ENCODE results near the gene FOXP2. TPM values are rescaled to one million over a fixed set of nuclear protein-coding genes. Genes with fewer than 3 reads are reported as not detected.

The FOXP2 gene
- total and polyA plus RNA-seq, 2 of the 4 experiments (the other 2 are of a cell fraction), result 0.89 to 1.1 TPM

DNA sequence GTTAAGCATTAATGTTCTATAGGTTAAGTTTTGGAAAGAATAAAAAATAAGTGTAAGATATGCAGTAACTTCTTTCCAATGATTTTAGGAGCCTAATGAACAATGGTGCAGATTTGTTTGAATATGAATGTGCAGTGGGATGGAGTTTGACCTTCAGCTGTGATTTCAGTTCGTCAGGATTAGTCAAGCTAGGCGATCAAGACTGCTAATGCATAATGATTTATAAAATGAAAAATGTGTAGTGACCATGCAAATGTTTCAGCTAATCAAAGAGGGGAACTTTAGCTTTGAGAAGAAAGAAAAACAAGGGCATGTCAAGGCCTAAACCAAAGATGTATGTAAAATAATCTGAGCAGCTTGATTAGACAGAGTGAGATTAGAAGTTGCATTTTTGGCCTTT lies 208.5 kb downstream of the FOXP2 start:
- H3K4me1 ChIP-seq (ENCODE audit: control insufficient read depth, insufficient read depth, low read length), result no peaks in the 10 kb centered on the region
- no peaks in the 10 kb centered on the region for H3K79me1 ChIP-seq (ENCODE audit: low read depth in 1 of 2, low read length in 2 of 2)
- H2BK5ac ChIP-seq (ENCODE audit: low read depth, low read length, poor library complexity, severe bottlenecking), result no peak overlapping the region
- BruUV-seq (replicated peaks), result no TSS peak
- H3K4me2 ChIP-seq (ENCODE audit: low read depth, low read length), result no peak overlapping the region
- no peak overlapping the region for H4K5ac ChIP-seq (ENCODE audit: low read depth, low read length)
- H3K36me3 ChIP-seq (ENCODE audit: control insufficient read depth, insufficient read depth, low read length), result no peaks in the 10 kb centered on the region
- TF ChIP-seq RFX5 (IDR thresholded peaks at IDR 0.05; ENCODE audit: low read depth, low read length) (no peak), CHD1 (IDR thresholded peaks at IDR 0.05; ENCODE audit: low read depth, low read length) (no peak)
- TF ChIP-seq, protein P1, sequence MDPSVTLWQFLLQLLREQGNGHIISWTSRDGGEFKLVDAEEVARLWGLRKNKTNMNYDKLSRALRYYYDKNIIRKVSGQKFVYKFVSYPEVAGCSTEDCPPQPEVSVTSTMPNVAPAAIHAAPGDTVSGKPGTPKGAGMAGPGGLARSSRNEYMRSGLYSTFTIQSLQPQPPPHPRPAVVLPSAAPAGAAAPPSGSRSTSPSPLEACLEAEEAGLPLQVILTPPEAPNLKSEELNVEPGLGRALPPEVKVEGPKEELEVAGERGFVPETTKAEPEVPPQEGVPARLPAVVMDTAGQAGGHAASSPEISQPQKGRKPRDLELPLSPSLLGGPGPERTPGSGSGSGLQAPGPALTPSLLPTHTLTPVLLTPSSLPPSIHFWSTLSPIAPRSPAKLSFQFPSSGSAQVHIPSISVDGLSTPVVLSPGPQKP (IDR thresholded peaks at IDR 0.05; ENCODE audit: borderline replicate concordance, low read depth, low read length), result no peak
- ChIA-PET CTCF (interaction anchor here (1.2 kb wide), 1 partner anchor 13 kb away, joined by 4 read pairs; no protein-coding TSS in a partner anchor), POLR2A (ENCODE audit: unreplicated experiment) (no interaction called here)
- H3K23ac ChIP-seq (ENCODE audit: low read depth, low read length), result no peak overlapping the region
- no peak overlapping the region for H2BK120ac ChIP-seq (ENCODE audit: low read depth, low read length)
- H2AK9ac ChIP-seq (replicated peaks; ENCODE audit: low read depth, low read length, poor library complexity), result no peak overlapping the region
- no peaks in the 10 kb centered on the region for H4K20me1 ChIP-seq (ENCODE audit: insufficient read depth, low read length)
- H3K9me3 ChIP-seq (ENCODE audit: control insufficient read depth, insufficient read depth, low read length), result no peaks in the 10 kb centered on the region
- no peak overlapping the region for H2AFZ ChIP-seq (replicated peaks; ENCODE audit: low read length, poor library complexity)
- no peak overlapping the region for H3K27ac ChIP-seq (ENCODE audit: insufficient read depth, low read length)
- no peak overlapping the region for H3K18ac ChIP-seq (ENCODE audit: low read depth, low read length)
- no peak overlapping the region for H4K91ac ChIP-seq (ENCODE audit: insufficient read depth, low read depth, low read length)
- in situ Hi-C loops (cut with MboI; ENCODE audit: low sequenced_read_pairs) (no loop called here), intact Hi-C loops (cut with micrococcal nuclease) (no loop called here), dilution Hi-C loops (cut with HindIII; ENCODE audit: low sequenced_read_pairs, unreplicated experiment) (no loop called here)
- no peaks in the 10 kb centered on the region for H3K27me3 ChIP-seq (ENCODE audit: control insufficient read depth, insufficient read depth, low read length)
- no peak overlapping the region for H3K56ac ChIP-seq (ENCODE audit: extremely low read depth, insufficient read depth, low read length)
- no peak for DNase-seq
- no peak overlapping the region for H2BK15ac ChIP-seq (ENCODE audit: low read depth, low read length)
- no peak for ATAC-seq (ENCODE audit: low read depth)
- H4K8ac ChIP-seq (ENCODE audit: low read depth in 2 of 2, low read length in 2 of 2), result no peak overlapping the region
- H3K9me1 ChIP-seq (ENCODE audit: insufficient read depth, low read length), result no peaks in the 10 kb centered on the region
- no peak overlapping the region for H2BK20ac ChIP-seq (ENCODE audit: low read depth, low read length)
- WGBS, 2 experiments (ENCODE audit: extremely low coverage in 2 of 2, insufficient read length in 1 of 2), result no CpG with 5 or more reads among the region's 2 CpGs
- H3K4ac ChIP-seq (ENCODE audit: low read depth, low read length), result no peak overlapping the region
- no peak overlapping the region for H3K14ac ChIP-seq (replicated peaks; ENCODE audit: low read depth, low read length)
- no peak overlapping the region for H3K9ac ChIP-seq (ENCODE audit: low read depth, low read length)
- no peak overlapping the region for H2AK5ac ChIP-seq (ENCODE audit: low read depth, low read length)
- H3K4me3 ChIP-seq (ENCODE audit: insufficient read depth, low read depth, low read length), result no peak overlapping the region

Measured in IMR-90 (cell line).